Measurements from ENCODE around the gene MPL.

The MPL gene

DNA sequence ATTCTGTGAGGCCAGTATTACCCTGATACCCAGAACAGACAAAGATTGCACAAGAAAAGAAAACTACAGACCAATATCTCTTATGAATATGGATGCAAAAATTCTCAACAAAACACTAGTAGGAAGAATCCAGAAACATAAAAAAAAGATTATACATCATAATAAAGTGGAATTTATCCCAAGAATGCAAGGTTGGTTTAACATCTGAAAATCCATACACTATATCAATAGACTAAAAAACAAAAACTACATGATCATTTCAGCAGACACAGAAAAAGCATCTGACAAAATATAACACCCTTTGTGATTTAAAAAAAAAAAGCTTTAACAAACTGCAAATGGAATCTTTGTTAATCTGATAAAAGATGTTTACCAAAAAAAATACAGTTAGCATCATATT lies 12.2 kb upstream of the MPL start:
- no peak for DNase-seq (ENCODE audit: low read depth, low spot score)

DNA sequence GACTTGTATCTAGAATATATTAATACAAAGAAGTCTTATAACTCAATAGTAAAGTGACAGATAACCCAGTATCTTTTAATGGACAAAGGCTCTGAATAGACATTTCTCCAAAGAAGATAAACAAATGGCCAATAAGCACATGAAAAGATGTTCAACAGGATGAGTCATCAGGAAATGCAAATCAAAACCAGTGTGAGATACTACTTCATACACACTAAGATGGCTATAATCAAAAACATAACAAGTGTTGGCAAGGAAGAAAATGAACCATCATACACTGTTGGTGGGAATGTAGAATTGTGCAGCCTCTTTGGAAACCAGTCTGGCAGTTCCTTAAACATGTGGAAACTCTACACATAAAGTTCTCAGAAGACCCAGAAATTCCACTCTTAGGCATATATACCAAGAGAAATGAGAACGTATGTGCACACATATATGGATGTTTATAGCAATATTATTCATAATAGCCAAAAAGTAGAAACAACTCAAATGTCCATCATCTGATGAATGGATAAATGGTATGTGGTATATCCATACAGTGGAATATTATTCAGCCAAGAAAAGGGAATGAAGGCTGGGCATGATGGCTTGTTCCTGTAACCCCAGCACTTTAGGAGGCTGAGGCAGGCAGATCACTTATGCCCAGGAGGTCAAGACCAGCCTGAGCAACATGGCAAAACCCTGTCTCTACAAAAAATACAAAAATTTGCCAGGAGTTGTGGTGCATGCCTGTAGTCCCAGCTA lies 9.9 kb upstream of the MPL start:
- DNase-seq (ENCODE audit: low read depth, low spot score) = no peak

DNA sequence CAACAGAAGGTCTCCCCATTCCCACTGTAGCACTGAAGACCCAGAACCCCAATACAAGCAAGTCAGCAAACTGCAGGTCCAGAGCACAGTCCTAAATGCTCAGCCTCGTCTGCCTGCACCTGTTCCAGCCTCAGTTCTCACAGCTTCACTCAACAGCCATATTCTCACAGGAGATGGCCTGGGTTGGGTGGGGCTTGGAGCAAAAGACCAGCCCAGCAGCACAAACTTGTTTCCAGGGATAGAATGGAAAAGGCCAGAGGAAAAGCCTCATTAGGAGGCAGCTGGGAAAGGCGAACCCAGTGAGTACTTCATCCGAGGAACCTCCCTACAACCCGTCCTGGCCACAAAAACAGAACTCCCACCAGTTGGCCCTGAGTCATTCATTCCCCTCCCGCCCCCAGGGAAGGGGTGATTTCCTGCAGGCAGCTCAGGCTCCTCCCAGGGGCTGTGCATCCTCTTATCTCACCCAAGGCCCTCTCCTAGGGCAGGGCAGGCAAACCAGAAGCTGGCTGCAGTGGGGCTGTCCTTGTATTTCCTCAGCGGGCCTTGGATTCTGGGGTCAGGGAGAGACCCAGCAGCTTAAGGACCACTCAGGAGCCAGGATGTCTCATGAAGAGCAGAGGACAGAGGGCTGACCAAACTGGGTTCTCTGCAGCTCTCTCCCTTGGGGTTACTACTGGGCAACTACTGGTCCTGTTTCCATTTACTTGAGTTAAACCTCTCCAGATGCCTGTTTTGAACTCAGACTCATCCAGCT lies 7.4 kb upstream of the MPL start:
- DNase-seq (ENCODE audit: low read depth, low spot score) = no peak

DNA sequence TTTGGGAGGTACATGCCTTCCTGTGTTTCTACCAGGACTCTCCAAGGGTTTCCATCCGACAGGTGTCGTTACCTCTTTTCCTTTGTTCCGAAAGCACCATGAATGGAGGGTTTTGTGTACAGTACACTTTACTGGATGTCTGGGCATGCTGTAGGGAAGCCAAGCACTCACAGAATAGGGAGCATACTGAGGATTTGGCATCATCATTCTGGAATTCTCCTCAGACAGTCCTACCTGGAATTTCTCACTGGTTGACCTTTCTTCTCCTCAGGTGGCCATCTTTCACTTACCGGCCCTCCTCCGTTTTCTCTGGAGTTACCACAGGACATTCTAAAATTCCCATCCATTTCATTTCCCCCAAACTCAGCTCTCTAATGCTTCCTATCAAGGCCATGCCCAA lies 5.9 kb upstream of the MPL start:
- DNase-seq (ENCODE audit: low read depth, low spot score) = no peak

DNA sequence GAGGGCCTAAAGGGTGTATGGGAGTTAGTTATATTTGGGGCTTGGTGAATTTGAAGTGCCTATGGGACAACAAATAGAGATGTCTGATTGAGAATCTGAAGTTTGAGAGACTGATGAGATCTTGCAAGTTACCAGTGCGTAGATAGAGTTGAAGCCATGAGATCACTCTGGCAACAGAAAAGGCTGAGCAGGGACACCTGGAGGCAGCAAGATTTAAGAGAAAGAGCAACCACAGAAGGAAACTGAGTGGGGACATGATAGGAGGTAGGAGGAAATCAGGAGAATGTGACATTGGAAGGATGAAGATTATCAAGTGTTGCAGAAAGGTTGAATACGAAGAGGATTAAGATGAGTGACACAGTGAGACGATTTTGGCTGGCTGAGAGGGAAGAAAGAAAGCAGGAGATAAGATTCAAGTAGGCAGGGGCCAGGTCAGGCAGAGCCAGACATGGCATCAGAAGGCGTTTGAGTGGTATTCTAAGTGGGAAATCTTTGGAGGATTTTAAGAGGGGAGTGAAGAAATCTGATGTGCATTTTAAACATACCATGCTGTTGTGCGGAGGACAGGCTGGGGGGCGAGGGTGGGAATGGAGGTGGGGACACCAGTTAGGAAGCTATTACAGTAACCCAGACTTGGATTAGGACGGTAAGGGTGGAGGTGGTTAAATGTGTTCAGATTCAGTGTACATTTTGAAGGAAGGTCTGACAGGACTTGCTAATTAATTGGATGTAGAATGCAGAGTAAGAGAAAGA lies 3.0 kb upstream of the MPL start:
- no peak for DNase-seq (ENCODE audit: low read depth, low spot score)

DNA sequence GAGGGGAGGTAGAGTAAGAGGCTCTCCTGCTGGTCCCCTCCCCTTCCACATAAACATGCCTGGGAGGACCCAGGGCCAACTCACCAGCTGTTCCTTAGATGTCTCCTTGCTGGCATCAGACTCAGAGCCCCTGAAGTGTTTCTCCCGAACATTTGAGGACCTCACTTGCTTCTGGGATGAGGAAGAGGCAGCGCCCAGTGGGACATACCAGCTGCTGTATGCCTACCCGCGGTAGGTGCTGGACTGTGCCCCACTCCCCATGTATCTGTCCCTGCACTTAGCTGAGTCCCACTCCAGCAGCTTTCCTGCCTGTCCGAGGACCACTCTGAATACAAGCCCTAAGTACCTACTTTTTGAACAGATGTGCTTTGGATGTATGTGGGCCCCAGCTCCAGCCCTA lies 383 bp downstream of the MPL start:
- no peak for DNase-seq (ENCODE audit: low read depth, low spot score)

DNA sequence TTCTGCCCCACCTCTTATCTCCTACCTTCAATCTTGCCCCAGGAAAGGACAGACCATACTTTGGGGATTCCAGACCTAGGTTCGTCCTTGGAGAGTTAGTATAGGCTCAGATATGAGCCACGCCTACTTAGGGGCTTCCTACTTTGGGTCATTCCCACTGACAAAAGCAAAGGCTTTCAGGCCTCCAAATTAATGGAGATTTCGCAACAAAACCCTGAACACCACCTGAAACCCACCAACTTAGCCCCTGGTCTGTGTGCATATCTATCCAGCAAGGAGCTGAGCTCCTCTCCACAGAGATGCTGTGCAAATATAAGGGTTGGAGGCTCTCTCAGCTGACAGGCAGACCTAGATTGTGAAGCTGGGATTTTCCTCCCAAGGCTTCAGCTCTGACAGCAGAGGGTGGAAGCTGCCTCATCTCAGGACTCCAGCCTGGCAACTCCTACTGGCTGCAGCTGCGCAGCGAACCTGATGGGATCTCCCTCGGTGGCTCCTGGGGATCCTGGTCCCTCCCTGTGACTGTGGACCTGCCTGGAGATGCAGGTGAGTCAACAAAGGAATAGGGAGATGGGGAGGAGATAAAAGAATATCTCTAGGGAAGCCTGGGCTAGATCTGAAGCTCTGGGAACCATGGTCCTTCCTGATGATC lies 2.1 kb downstream of the MPL start:
- no peak for DNase-seq (ENCODE audit: low read depth, low spot score)

DNA sequence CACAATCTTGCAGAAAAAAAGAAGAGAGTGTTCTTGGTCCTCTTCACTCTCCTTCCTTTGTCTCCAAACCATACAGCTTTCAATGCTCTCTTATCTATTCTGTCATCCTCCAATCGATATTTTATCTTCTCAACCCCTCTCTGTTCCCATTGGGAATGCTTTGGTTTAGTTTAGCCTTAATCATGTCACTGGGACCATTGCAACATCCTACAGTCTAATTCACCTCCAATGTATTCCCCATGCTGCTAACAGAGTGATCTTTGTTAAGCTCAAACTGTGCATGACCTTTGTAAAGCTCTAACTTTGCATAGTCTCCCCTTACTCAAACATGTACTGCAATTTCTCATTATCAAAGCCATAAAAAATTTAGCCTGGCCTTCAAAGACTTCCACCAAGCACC lies 2.9 kb downstream of the MPL start:
- no peak for DNase-seq (ENCODE audit: low read depth, low spot score)

DNA sequence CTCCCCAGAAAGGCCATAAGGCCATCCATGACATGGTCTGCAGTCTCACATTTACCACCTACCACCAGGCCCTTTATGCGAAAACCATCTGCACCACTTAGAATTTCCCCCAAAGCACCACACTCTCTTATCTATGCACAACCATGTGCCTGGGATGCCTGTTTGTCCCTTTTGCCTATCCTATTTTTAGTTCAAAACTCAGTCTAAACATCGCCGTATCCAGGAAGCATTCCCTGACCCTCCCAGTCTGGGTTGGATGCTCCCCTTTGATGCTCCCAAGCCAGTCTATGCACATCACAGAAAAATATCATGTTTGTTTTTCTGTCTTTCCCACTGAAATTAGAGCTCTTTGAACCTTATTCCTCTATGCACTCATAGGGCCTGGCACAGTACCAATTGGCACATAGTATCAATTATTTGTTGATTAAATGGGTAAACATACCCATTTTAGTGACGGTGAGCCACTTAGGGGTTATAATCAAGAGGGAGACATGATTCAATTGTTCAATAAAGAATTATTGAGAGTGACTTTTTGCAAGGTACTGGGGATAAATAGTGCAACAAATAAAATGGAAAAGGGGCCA lies 6.7 kb downstream of the MPL start:
- DNase-seq (ENCODE audit: low read depth, low spot score) = no peak

DNA sequence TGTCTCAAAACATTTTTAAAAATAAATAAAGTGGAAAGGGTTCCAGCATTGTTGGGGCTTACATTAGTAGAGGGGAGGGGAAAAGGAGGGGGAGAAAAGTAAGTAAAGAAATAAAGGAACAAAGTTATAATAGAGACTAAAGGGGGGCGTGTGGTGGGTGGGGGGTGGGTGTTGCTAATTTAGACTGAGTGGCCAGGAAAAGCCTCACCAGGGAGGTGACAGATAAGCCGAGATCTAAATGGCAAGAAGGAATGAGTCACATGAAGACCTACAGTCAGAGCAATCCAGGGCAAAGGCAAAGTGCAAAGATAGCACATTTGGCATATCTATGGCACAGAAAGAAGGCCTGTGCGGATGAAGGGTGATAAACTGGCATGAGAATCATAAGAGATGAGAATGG lies 7.5 kb downstream of the MPL start:
- no peak for DNase-seq (ENCODE audit: low read depth, low spot score)

DNA sequence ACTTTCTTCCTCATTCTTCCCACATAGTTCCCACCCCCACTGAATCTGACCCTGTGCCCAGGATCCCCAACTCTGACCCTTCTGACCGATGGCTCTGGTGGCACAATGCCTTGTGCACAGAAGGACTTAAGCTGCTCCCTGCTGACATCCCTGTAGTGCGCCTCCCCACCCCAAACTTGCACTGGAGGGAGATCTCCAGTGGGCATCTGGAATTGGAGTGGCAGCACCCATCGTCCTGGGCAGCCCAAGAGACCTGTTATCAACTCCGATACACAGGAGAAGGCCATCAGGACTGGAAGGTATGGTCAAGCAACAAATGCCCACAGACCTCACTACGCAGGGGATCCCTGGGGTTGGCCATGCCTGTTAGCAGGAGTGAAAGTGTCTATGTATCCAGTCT lies 9.0 kb downstream of the MPL start:
- DNase-seq (ENCODE audit: low read depth, low spot score) = no peak

DNA sequence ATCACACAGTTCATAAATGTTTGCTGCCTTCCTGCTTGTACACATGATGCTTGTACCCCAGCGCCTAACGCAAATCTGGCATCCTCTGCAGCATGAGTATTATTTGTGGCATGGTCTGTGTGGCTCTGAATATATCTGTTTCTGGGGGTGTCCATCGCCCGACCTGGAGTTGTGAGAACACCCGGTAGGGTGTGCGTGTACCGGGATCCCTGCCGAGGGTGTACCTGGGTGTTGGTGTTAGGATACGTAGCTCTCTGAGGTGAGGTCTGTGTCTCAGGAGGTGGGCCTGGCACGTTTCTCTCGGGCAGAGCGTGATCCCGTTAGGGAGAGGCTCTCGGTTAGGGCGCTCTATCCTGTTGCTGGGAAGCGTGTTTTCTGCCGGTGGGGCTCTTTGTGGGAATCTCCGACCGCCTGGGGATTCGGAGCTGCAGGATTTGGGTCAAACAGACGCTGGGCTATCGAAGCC lies 10.8 kb downstream of the MPL start:
- no peak for DNase-seq (ENCODE audit: low read depth, low spot score)

DNA sequence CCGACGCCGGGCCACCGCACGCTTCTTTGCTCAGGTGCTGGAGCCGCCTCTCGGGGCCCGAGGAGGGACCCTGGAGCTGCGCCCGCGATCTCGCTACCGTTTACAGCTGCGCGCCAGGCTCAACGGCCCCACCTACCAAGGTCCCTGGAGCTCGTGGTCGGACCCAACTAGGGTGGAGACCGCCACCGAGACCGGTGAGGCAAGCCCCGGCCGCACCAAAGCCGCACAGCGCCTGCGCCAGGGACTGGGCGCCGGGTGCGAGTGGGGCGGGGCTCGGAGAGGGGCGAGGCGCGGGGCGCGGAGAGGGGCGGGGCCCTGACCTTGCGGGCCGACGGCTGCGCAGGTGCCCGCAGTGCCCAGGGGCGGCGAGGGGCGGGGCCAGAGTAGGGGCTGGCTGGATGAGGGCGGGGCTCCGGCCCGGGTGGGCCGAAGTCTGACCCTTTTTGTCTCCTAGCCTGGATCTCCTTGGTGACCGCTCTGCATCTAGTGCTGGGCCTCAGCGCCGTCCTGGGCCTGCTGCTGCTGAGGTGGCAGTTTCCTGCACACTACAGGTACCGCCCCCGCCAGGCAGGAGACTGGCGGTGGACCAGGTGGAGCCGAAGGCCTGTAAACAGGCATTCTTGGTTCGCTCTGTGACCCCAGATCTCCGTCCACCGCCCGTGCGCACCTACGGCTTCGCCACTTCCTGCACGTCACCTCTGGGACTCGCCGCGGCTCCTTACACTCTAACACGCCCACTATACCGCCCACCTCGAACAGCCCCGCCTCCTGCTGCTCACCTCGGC lies 11.4 kb downstream of the MPL start:
- DNase-seq (ENCODE audit: low read depth, low spot score) = no peak

DNA sequence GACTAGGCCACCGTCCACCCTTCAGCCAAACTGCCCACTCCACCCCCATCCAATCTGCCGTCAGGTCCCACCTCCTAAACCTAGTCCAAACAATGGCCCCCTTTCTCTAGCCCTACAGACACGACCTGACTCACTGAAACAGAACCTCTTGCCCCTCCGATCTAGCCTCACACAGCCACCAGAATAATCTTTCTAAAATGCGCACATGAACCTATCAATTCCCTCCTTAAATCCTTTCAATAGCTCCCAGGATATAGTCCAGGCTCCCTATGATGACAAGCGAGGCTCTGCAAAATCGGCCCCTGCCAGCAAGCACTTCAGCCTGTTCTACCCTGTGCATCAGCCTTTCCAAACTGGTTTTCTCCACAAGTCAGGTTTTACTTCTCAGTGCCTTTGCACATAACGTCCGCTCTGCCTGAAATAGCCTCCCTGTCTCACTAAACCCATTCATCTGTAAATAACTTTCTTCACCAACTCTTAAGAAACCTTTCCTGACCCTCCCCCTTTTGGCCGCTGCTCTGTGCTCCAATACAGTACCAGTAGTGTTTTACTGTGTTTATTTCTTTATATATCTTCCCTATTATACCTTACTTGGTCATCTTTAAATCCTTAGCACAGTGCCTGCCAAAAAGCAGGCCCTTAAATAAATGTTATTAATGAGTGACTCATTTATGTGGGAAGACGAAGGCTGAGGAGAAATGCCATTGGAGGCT lies 12.1 kb downstream of the MPL start:
- DNase-seq (ENCODE audit: low read depth, low spot score) = no peak

DNA sequence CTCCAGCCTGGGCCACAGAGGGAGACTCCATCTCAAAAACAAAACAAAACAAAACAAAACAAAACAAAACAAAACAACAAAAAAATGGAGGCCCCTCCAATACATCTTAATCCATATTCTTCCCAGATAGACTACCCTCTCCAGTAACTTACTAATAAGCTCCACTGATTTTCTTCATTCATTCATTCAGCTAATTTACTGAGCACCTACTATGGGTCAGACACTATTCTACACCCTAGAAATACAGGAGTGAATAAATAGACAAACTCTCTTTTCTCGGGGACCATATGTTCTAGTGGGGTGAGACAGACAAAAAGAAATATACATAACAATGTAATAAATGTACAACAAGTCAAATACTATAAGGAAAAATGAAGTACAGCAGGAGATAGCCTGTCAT lies 13.4 kb downstream of the MPL start:
- no peak for DNase-seq (ENCODE audit: low read depth, low spot score)

DNA sequence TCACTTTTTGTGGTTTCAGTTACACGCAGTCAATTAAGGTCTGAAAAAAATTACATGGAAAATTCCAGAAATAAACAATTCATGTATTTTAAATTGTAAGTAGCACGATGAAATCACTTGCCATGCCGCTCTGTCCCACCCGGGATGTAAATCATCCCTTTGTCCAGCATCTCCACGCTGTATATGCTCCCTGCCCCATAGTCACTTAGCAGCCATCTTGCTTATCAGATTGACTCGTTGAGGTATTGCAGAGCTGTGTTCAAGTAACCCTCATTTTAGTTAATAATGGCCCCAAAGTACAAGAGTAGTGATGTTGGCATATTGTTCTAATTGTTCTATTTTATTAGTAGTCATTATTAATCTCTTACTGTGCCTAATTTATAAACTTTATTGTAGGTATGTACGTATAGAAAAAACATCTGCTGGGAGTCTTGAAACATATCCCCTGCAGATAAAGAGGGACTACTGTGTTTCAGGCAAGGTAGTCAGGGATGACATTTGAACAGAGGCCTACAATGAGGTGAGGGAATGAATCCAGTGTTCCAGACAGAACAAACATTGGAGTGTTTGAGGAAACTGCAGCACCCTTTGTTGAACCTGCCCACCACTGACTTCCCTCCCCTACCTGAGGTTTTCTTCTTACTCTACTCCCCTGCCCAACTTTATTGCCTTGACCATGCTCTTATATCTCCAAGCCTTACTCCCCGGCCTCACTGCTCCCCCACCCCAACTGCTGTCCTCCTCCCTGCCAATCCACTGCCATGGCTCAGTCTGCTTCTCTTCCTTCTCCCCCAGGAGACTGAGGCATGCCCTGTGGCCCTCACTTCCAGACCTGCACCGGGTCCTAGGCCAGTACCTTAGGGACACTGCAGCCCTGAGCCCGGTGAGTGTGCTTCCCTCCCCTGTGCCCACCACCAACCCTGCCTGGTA lies 14.1 kb downstream of the MPL start:
- no peak for DNase-seq (ENCODE audit: low read depth, low spot score)

DNA sequence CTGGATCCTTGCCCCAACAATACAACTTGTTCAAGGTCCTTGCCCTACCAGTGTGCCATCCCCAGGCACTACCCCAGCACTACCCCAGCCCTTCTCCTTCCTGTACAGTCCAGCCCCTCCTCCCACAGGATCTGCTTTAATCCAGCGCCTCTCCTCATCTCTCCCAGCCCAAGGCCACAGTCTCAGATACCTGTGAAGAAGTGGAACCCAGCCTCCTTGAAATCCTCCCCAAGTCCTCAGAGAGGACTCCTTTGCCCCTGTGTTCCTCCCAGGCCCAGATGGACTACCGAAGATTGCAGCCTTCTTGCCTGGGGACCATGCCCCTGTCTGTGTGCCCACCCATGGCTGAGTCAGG lies 14.7 kb downstream of the MPL start:
- no peak for DNase-seq (ENCODE audit: low read depth, low spot score)

DNA sequence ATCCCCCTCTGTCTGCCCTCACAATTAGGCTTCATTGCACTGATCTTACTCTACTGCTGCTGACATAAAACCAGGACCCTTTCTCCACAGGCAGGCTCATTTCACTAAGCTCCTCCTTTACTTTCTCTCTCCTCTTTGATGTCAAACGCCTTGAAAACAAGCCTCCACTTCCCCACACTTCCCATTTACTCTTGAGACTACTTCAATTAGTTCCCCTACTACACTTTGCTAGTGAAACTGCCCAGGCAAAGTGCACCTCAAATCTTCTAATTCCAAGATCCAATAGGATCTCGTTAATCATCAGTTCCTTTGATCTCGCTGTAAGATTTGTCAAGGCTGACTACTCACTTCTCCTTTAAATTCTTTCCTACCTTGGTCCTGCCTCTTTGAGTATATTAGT lies 15.3 kb downstream of the MPL start:
- no peak for DNase-seq (ENCODE audit: low read depth, low spot score)

DNA sequence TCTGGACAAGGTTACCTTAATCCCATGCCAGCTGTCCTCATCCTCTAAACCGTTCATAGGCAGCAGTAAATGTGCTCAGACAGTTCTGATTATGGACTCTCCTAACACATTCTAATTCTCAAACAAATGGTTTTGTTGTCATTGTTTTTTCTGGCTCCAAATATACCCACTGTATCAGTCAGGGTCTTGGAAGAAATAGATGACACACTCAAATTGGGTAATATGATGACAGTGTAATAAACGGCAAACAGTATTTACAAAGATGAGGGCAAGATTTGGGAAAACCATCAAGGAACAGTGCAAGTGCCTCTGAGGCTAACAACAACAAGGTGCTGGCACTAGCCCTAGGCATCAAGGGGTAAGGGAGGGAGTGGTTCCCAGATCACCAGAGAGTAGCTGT lies 16.9 kb downstream of the MPL start:
- no peak for DNase-seq (ENCODE audit: low read depth, low spot score)

All from activated CD4-positive, CD25-positive, alpha-beta regulatory T cell treated with anti-CD3 and anti-CD28 coated beads, Interleukin-2, amount 50 U/mL, for 16 hours (primary cell).